ENCODE results near the gene HMGXB3.

Gene HMGXB3

GRCh38 chr5:150000256-150000989 is at the start of gene HMGXB3, which contains the start of gene TIGD6:
TSS of gene HMGXB3 (plus strand) at chr5:150000739. CDS start at chr5:150004853, 4,114 bp downstream.
TSS of gene TIGD6 (minus strand) at chr5:150000654. CDS start at chr5:149996348, 4,306 bp downstream.
- DNase-seq: peak; percentile 75 to 82

GRCh38 chr5:149951138-149951749 is 49.3 kb upstream of the HMGXB3 start:
- no peak for DNase-seq

GRCh38 chr5:149953436-149954121 is 47.0 kb upstream of the HMGXB3 start:
- DNase-seq: no peak

GRCh38 chr5:149954798-149955197 is 45.7 kb upstream of the HMGXB3 start:
- no peak for DNase-seq

GRCh38 chr5:149956685-149957084 is 43.9 kb upstream of the HMGXB3 start:
- DNase-seq: no peak

- no peak for DNase-seq
Measured at GRCh38 chr5:149957855-149958254, 42.7 kb upstream of the HMGXB3 start.

GRCh38 chr5:149959406-149960236 is 40.9 kb upstream of the HMGXB3 start:
- peak; percentile 61 to 66 for DNase-seq

GRCh38 chr5:149960272-149961185 is 40.0 kb upstream of the HMGXB3 start, which contains the start of gene SLC26A2:
TSS of gene SLC26A2 (plus strand) at chr5:149960758. CDS start at chr5:149977653, 16,895 bp downstream.
- peak; percentile 92 to 93 for DNase-seq

- DNase-seq: no peak
Measured at GRCh38 chr5:149961186-149961685, 39.3 kb upstream of the HMGXB3 start.

GRCh38 chr5:149961957-149962409 is 38.6 kb upstream of the HMGXB3 start:
- no peak for DNase-seq

- no peak for DNase-seq
Measured at GRCh38 chr5:149962601-149963300, 37.8 kb upstream of the HMGXB3 start.

- DNase-seq: no peak
Measured at GRCh38 chr5:149963729-149964128, 36.8 kb upstream of the HMGXB3 start.

GRCh38 chr5:149966946-149967345 is 33.6 kb upstream of the HMGXB3 start:
- DNase-seq: no peak

GRCh38 chr5:149969181-149969930 is 31.2 kb upstream of the HMGXB3 start:
- no peak for DNase-seq

GRCh38 chr5:149975409-149975808 is 25.1 kb upstream of the HMGXB3 start:
- DNase-seq: no peak

- no peak for DNase-seq
Measured at GRCh38 chr5:149979896-149980295, 20.6 kb upstream of the HMGXB3 start.

- no peak for DNase-seq
Measured at GRCh38 chr5:149981206-149981605, 19.3 kb upstream of the HMGXB3 start.

- DNase-seq: no peak
Measured at GRCh38 chr5:149982505-149982904, 18.0 kb upstream of the HMGXB3 start.

- DNase-seq: no peak
Measured at GRCh38 chr5:149988126-149988525, 12.4 kb upstream of the HMGXB3 start.
